Stomach smooth muscle (tissue), 2 donors: Measurements from ENCODE around the gene ROBO2.

Experiments
- H3K27ac ChIP-seq: one replicate; pipeline ENCODE4 v1.7.0; 2013; ENCODE audit warnings: mild to moderate bottlenecking, low read length, inconsistent platforms
- H3K27me3 ChIP-seq, 2 donors: one replicate each; pipeline ENCODE4 v1.7.0; 2013; ENCODE audit warnings: low read length in 2 of 2; ENCODE audit not compliant: insufficient read depth in 2 of 2, control insufficient read depth in 1 of 2
- H3K36me3 ChIP-seq, 2 donors: one replicate each; pipeline ENCODE4 v1.7.0; 2013; ENCODE audit warnings: low read length in 2 of 2; ENCODE audit not compliant: control insufficient read depth in 2 of 2, insufficient read depth in 2 of 2
- H3K4me1 ChIP-seq: one replicate; pipeline ENCODE4 v1.7.0; 2013; ENCODE audit warnings: low read length; ENCODE audit not compliant: control insufficient read depth, insufficient read depth
- H3K4me3 ChIP-seq, 2 donors: one replicate each; pipeline ENCODE4 v1.7.0; 2013; ENCODE audit warnings: low read length in 2 of 2
- H3K9ac ChIP-seq, 2 donors: one replicate each; pipeline ENCODE4 v1.7.0; 2013; ENCODE audit warnings: low read length in 2 of 2, mild to moderate bottlenecking in 1 of 2
- H3K9me3 ChIP-seq, 2 donors: one replicate each; pipeline ENCODE4 v1.7.0; 2013; ENCODE audit warnings: low read length in 2 of 2; ENCODE audit not compliant: control insufficient read depth in 2 of 2
- donor health status: healthy.
- donor health status: Pancreatic carcinoma.

The ROBO2 gene

DNA sequence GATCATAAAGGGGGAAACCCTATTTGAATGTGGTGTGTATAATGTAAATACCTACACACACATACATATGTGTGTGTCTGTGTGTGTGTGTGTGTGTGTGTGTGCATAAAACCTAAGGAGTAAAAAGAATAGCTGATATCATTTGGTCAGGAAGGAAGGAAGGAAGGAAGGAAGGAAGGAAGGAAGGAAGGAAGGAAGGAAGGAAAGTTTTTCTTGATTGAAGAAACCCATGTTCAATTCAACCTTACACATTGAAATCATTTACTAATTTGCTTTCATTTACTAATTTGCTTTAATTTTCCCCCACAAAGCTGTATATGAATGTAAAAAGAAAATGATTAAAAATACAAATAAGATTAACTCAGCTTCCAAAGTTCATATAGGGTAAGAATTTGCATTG, 386.6 kb downstream of the ROBO2 start:
- Histone ChIP-seq H3K4me1 (no peaks in the 10 kb centered on the region), H3K27me3 (no peaks in the 10 kb centered on the region), H3K36me3 (no peaks in the 10 kb centered on the region), H3K27ac (no peak overlapping the region), H3K9me3 (no peaks in the 10 kb centered on the region), H3K9ac (no peak overlapping the region), H3K4me3 (no peak overlapping the region)

DNA sequence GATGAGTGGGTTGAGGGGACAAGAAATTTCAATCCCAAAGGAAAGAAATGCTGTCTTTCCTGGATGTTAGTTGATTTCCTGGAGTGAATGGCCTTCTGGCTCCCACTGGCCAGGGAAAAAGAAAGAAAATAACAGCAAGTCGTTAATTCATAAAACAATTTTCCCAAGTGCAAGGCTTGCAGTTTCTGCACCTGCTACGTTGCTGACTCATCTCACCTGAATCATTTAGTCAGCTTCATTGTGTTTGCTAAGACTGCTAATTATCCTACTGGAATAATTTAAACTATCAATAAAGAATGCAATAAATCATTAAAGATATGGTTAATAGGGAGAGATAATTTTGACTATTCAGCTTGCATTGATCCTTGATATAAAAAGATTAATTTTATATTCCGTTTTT, 387.6 kb downstream of the ROBO2 start:
- Histone ChIP-seq H3K36me3 (no peaks in the 10 kb centered on the region), H3K27ac (no peak overlapping the region), H3K4me3 (no peak overlapping the region)

DNA sequence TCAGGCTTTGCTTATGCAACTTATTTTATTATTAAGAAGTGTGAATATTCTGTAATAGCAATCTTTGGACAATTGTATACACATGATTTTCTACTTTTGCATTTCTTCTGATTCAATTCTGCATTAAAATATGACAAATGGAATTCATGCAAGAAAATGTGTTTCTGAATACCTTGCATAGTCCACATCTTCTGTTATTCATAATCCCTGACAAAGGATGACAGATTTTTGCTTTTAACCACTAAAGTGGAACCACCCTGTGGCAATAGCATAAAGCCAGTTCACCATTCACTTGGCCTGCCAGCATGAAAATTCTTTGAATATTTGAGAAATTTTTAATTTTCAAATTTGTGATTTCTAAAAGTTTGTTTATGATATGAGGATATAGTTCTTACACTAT, 397.0 kb downstream of the ROBO2 start:
- Histone ChIP-seq H3K36me3 (no peaks in the 10 kb centered on the region), H3K9ac (no peak overlapping the region), H3K9me3 (no peaks in the 10 kb centered on the region), H3K4me1 (no peaks in the 10 kb centered on the region), H3K27ac (no peak overlapping the region), H3K4me3 (no peak overlapping the region), H3K27me3 (no peaks in the 10 kb centered on the region)

More for the DNA sequence above, 387.6 kb downstream of the ROBO2 start:
- no peak overlapping the region for H3K9ac ChIP-seq
- H3K9me3 ChIP-seq, result no peaks in the 10 kb centered on the region
- H3K4me1 ChIP-seq, result no peaks in the 10 kb centered on the region
- H3K27me3 ChIP-seq, result no peaks in the 10 kb centered on the region

DNA sequence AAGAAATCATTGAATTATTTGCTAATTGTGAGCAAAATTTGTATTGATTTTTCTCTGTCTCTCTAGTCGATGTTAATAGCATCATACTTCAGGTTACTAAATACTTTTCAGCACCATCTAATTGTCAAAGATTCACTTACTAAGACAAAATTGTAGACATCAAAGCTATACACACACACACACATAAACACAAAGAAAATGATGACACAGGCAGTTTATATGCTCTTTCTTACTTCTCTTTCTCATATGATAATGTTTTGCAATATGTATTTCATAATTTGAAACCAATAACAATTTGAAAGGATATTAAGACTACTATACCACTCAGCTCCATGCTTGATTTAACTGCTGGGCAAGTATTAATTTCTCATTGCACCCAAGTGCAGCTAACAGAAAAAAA, 406.2 kb downstream of the ROBO2 start:
- Histone ChIP-seq H3K4me1 (no peaks in the 10 kb centered on the region), H3K27me3 (no peaks in the 10 kb centered on the region), H3K4me3 (no peak overlapping the region), H3K9ac (no peak overlapping the region), H3K27ac (no peak overlapping the region), H3K9me3 (no peaks in the 10 kb centered on the region), H3K36me3 (no peaks in the 10 kb centered on the region)

DNA sequence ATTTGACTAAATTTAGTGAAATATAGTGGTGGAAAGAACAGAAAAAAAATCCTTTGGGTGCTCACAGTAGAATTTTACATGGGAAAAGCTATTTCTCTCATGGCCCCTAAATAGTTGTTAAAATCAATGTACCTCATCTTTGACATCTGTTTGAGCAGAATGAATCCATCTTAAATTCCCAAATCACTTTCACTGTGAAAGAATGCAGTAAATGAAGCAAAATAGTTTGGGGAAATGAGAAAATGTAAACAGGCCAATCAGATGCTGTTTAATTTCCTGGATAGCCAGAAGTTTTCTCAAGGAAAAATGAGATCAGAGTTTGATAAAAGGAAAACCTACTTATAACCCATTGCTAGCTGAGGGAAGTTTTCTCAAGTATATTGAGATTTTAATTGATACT, 406.9 kb downstream of the ROBO2 start:
- Histone ChIP-seq H3K27ac (no peak overlapping the region), H3K27me3 (no peaks in the 10 kb centered on the region), H3K36me3 (no peaks in the 10 kb centered on the region), H3K9me3 (no peaks in the 10 kb centered on the region), H3K9ac (no peak overlapping the region), H3K4me3 (no peak overlapping the region), H3K4me1 (no peaks in the 10 kb centered on the region)

DNA sequence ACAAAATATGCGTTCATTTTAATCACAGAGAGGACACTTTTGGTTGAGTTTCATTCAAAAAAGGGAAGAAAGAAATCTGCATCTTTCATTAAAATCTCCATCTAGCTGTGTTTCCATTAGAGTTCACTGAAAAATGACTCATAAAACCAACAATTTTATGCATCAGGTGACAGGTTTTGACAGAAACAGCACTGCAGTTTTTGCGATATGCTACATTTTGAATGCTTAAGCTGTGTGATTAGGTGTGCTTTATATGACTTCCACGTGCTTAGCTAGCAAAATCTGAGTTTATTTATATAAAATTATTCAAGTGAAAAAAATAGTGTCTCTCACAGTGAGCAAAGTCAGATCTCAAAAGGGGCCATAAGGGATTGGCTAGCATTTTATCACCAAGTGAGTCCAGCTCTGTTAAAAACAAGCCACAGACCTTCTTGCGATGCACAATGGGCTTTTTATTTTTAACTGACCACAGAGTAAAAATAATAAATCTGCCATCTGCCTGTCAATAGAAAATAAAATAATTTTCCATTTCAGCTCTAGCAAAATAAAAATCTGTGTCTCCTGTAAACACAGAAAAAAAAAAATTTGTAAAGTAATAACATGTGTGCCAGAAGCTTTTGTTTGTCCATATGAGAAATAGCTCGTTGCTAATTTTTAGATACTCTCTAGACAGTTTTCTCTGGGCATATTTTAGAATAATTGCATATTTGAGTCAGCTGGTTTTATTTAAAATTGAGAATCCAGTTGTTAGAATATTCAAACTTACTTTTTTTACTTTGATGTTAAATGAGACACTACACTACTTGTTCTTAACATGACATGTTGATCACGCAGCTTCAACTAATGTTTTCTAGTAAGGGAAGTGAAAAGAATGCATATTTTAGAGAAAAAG, 409.8 kb downstream of the ROBO2 start:
- no peaks in the 10 kb centered on the region for H3K36me3 ChIP-seq
- no peaks in the 10 kb centered on the region for H3K4me1 ChIP-seq
- no peak overlapping the region for H3K4me3 ChIP-seq
- H3K9me3 ChIP-seq, result no peaks in the 10 kb centered on the region
- no peaks in the 10 kb centered on the region for H3K27me3 ChIP-seq
- H3K27ac ChIP-seq, result no peak overlapping the region
- H3K9ac ChIP-seq, result no peak overlapping the region

DNA sequence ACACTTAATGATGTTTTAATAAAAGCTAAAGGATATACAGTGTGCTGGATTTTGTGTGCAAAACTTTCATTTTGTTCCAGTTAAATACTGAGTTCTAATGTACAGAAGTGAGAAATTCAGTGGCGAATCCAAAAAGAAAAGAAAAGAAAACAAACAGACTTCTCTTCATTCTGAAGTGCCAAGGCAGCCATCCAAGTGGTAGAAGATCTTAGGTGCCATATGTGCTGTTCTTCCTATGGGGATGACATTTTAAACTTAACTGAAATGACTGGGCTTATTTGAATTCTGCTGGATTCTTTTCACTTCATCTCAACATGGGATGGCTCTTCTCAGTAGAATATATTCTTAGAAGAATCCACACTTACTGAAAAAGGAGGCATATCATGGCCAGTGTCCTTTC, 416.5 kb downstream of the ROBO2 start:
- Histone ChIP-seq H3K9ac (no peak overlapping the region), H3K9me3 (no peaks in the 10 kb centered on the region), H3K36me3 (no peaks in the 10 kb centered on the region), H3K4me3 (no peak overlapping the region), H3K4me1 (no peaks in the 10 kb centered on the region), H3K27ac (no peak overlapping the region), H3K27me3 (no peaks in the 10 kb centered on the region)

DNA sequence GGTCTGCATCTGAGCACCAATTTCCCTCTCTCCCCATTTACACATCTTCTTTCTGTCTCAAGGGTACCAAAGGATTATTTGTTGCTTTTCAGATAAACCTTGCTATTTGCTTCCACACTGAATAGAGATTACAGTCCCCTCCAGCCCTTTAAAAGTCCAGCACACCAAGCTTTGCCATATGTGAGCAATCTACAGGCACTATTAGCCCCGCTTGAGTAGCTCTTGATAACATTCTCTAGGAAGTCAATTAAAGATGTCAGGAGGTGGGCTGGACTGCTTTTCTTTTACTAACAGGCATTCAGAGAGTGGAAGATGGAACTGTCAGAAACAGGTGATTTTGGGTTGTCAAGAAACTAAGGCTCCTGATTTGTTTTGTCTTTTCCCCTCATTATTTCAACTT, 417.0 kb downstream of the ROBO2 start:
- Histone ChIP-seq H3K27me3 (no peaks in the 10 kb centered on the region), H3K4me1 (no peaks in the 10 kb centered on the region), H3K4me3 (no peak overlapping the region), H3K36me3 (no peaks in the 10 kb centered on the region), H3K9me3 (no peaks in the 10 kb centered on the region), H3K27ac (no peak overlapping the region), H3K9ac (no peak overlapping the region)

DNA sequence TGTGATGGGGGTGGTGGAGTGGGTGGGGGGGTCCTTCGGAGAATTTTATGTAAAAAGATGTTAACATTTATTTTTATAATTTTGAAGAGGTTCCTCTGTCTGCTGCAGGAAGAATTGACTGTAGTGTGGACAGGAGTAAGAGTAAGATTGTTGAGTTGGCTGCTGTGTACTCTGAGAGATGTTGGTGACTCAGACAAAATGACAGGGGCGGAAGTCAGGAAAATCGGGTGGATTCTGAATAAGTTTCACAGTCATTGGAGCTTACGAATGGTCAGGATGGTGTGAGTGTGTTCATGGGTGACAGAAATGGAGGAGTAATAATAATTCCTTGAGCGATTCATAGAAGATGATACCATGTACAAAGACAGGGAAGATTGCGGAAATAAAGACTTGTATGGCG, 420.0 kb downstream of the ROBO2 start:
- Histone ChIP-seq H3K36me3 (no peaks in the 10 kb centered on the region), H3K4me1 (no peaks in the 10 kb centered on the region), H3K27me3 (no peaks in the 10 kb centered on the region), H3K27ac (no peak overlapping the region), H3K9me3 (no peaks in the 10 kb centered on the region), H3K4me3 (no peak overlapping the region), H3K9ac (no peak overlapping the region)

DNA sequence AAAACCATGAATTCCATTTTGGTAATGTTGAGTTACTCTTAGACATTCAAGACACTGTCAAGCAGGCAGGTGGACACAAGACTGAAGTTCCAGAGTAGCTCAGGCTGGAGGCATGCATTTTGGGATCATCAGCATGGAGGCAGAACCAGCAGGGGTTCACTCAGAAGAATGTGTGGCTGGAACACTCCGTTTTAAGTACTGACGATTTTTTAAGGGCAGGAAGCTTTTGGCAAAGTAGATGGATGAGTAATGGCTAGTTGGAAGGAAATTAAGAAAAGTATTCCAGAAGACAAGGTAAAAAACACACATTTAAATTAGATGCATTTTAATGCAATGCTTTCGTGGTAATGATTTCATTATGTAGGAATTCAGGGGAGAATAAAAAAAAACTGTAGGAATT, 420.4 kb downstream of the ROBO2 start:
- no peaks in the 10 kb centered on the region for H3K4me1 ChIP-seq
- H3K9me3 ChIP-seq, result no peaks in the 10 kb centered on the region
- no peaks in the 10 kb centered on the region for H3K27me3 ChIP-seq
- H3K27ac ChIP-seq, result no peak overlapping the region
- no peaks in the 10 kb centered on the region for H3K36me3 ChIP-seq
- no peak overlapping the region for H3K4me3 ChIP-seq
- no peak overlapping the region for H3K9ac ChIP-seq

DNA sequence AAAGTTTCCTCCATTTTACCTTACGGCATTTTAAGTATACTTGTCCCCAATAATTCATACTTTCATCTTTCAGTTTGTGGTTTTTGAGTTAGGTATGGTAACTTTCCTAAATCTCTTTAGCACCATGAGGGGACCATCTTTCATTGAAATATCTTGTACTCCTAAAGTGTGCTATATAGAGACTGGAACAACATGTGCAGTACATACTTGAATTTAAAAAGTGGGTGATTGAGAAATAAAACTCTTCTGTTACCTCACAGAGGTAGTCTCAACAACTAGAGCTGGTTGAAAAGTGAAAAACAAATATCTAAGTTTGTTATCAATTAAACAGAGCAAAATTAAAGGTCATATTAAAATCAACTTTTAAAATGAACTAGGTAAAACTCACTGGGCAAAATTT, 423.1 kb downstream of the ROBO2 start:
- Histone ChIP-seq H3K27me3 (no peaks in the 10 kb centered on the region), H3K4me1 (peaks cover 2% of the 10 kb centered on the region), H3K4me3 (no peak overlapping the region), H3K27ac (no peak overlapping the region), H3K9ac (no peak overlapping the region), H3K36me3 (no peaks in the 10 kb centered on the region), H3K9me3 (no peaks in the 10 kb centered on the region)
